HL-60/S4 (cell line): ENCODE data around the gene WDR86.

Experiments used
- in situ Hi-C: fragments of 300-500 bp; cut with MboI; formaldehyde crosslinking; loops from 2 replicates; pipeline ENCODE4 v1.14.3; 2022; ENCODE audit warnings: low sequenced_read_pairs

WDR86 gene

DNA sequence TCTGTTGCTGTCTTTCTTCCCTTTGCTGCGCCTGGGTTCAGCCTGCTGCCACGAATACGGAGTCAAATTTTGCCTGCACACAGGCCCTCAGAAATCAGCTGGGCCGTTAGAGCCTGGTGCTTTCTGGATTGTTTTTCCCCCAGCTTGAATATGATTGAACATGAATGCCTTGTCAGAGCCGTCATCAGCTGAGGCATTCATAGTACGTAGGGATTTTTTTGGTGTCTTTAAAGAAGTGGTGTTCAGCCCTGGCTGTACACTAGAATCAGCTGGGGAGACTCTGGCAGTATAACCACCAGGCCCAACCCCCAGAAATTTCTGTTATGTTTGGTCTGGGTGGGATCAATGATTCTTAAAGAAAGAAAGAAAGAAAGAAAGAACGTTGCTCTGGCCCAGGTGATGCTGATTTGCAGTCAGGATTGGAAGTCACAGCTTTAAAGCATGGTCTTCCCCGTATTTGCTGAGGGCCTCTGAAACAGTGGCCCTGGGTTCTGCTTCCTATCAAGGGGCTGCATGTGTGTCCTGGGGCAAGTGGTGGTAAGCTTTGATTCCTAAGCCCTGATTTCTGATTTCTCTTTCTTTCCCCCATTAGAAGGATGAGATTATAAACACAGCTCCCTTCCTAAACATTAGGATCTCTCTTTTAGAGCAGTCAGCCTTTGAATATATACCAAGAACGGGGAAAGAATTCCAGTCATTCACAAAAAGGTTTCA is 43.5 kb downstream of the WDR86 start:
- in situ Hi-C loops = loop anchor here (25.0 kb wide), 1 partner anchor 396 kb away; no protein-coding TSS in a partner anchor

DNA sequence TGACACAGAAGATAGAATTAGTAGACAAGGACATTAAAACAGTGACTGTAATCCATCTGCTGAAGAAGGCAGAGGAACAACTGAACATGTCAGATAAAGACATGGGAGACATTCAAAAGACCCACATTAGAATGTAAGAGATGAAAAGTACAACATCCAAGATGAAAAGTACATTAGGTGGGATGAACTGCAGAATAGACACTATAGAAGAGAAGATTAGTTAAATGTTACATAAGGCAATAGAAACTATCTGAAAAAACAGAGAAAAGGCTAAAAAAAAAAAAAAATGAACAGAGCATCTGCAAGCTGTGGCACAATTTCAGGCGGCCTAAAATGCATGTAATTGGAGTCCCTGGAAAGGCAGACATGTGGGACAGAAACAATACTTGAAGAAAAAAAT is 46.7 kb downstream of the WDR86 start:
- in situ Hi-C loops = loop anchor here (25.0 kb wide), 1 partner anchor 399 kb away; no protein-coding TSS in a partner anchor

DNA sequence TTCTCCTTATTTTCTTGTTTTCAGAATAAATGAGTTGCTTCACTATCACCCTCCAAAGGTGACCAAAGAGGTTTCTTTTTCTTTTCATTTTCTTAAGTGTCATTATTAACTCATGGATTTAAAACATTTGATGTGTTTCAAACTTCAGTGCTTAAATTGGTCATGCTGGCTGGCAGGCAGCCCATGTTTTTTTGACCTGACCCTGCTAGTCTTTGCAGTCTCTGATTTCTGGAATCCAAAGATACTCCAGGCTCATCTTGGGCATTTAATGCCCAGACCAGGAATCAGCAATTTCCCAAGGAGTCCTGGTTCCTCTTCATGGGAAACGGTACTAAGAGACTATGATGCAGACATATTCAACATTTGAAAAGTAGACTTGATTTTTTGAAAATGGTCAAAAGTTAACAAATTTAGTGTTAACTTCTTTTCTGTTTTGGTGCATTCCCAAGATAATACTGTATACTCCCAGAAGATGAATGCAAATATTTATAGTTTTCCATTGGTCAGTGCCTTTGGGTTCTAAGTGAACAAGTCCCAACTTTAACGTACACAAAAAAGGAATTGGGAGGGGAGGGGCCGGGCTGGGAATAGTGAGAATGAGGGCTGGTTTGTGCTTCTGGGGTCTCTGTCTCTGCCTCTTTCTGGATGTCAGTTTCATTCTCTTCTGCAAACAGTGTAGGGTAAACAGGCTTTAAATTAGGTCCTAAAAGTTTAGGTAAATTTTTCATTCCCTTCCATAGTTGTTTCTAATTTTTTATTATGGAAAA is 48.5 kb downstream of the WDR86 start:
- in situ Hi-C loops = loop anchor here (25.0 kb wide), 1 partner anchor 401 kb away; no protein-coding TSS in a partner anchor

DNA sequence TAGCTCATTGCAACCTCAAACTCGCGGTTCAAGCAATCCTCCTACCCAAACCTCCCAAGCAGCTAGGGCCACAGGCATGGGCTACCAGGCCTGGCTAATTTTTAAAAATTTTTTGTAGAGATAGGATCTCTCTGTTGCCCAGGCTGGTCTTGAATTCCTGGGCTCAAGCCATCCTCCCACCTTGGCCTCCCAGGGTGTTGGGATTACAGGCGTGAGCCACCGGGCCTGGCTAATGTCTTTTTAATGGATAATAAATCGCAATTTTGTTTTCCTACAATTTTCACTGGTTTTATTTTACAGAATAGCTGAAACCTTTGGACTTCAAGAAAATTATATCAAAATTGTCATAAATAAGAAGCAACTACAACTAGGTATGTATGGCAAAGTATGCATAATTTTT is 57.3 kb downstream of the WDR86 start:
- in situ Hi-C loops = loop anchor here (25.0 kb wide), 1 partner anchor 410 kb away; no protein-coding TSS in a partner anchor

DNA sequence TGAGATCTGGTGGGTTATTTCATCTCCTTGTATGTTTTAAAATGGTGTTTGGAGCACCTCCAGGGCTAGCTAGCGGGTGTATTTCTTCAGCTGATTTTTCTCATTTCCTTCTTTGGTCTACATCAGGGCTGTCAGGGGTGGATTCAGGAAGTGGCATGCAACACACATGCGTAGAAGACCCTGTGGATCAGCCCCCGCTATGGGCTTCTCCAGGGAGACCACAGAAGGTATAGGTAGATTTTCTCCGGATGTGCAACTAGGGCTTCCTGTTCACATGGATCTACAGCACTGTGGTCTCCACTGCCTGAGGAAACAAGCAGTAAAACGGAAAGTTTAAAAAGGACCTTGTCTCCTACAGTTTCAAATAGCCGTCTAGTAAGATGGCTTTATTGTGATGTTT is 57.9 kb downstream of the WDR86 start:
- in situ Hi-C loops = loop anchor here (25.0 kb wide), 1 partner anchor 410 kb away; no protein-coding TSS in a partner anchor

DNA sequence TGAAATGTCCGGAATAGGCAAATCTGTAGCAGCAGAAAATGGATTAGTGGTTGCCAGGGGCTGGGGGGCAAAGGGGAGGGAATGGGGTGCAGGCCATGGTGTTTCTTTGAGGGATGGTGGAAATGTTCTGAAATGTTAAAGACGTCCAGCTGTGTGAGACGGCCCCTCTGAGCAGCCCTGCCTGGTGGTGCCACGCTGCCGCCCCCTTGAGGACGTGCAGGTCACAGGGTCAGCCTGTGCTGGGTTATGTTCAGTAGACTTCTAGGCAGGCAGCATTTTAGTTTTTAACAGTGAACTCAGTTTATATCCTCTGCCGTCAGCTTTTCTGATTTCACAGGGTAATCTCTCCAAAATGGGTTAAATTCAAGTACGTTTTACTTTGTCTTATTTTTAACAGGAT is 58.8 kb downstream of the WDR86 start:
- in situ Hi-C loops = loop anchor here (25.0 kb wide), 1 partner anchor 411 kb away; no protein-coding TSS in a partner anchor

DNA sequence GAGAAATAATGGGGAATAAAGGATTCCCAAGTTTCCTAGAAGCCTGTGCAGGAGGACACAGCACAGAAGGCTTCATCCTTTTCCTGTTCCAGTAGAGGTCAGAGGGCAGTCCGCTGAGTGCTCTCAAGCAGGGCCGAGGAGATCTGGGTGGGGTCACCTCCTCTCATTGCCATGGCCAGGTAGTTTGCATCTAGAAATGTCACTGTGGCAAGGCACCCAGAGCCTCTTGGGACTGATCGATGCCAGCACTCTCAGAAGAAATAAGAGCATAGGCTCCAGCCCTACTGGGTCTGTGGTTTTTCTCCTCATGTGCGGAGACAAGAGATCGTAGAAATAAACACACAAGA is 60.4 kb downstream of the WDR86 start:
- in situ Hi-C loops = no loop called here

DNA sequence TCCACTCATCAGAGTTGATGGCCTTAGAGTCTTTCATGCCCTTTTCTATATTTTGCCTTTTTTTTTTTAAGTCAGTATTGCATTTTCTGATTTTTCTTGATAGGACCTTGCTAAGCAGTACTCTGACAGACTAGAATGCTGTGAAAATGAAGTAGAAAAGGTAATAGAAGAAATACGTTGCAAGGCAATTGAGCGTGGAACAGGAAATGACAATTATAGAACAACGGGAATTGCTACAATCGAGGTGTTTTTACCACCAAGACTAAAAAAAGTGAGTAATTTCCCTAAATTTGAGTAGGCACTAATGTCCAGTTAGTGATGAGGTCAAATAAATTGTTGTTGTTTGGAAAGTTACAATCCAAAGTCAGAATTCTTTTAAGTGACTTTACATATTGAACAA is 60.9 kb downstream of the WDR86 start:
- in situ Hi-C loops = no loop called here

DNA sequence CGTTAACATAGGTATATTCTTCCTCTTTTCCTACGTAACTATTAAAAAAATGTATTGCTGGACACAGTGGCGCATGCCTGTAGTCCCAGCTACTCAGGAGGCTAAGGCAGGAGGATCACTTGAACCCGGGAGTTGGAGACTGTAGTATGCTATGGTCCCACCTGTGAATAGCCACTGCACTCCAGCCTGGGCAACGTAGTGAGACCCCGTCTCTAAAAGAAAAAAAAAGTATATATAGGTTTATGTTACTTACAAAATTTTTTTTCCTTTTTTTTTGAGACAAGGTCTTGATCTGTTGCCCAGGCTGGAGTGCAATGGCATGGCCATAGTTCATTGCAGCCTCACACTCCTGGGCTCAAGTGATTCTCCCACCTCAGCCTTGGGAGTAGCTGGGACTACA is 62.6 kb downstream of the WDR86 start:
- in situ Hi-C loops = no loop called here

DNA sequence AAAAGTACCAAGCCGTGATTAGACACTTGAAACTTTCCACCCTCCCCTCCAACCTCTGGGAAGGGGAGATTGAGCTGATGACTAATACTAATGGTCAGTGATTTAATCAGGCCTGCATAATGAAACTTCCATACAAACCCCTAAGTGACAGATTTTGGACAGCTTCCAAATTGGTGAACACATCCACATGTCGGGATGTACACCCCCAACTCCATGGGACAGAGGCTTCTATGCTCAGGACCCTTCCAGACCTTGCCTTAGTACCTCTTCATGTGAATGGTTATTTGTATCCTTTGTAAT is 63.4 kb downstream of the WDR86 start:
- in situ Hi-C loops = no loop called here

DNA sequence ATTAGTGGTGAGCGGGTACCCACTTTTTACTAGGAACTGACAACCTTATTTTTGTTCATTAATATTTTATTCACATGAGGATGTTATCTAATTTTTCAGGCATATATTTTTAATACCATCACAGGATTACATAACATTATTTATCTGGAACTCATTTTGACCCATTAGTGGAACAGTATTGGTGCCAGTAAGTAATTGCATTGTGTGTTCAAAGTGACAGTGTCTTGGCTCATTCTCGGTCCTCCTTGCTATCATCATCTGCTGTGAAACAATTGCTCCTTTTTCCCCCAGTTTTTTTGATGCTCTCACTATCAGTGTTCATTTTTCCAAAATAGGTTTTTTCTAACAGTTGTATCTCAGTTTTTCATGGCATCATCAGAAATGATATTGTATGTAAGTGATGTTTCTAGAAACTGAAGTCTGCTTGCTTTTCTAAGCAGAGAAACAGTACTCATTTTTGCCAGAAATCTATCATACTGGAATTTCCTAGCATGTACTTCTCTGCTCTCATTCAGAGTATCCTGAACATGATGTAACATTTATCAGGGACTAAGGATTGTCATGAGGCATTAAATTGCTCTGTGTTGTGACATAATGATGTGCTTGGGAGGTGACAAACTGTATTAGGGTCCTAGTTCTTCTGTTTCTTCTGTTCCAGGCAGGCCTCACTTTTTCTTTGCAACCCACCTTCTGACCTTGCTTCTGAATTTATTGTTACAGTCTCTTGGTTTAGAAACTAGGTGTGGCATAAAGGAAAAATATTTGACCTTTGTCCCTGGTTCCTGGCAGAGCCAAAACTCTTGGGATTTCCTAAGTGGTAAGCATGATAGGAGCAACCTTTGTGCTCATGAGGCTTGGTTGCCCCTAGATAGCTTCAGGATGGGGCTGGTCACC is 64.0 kb downstream of the WDR86 start:
- in situ Hi-C loops = no loop called here

DNA sequence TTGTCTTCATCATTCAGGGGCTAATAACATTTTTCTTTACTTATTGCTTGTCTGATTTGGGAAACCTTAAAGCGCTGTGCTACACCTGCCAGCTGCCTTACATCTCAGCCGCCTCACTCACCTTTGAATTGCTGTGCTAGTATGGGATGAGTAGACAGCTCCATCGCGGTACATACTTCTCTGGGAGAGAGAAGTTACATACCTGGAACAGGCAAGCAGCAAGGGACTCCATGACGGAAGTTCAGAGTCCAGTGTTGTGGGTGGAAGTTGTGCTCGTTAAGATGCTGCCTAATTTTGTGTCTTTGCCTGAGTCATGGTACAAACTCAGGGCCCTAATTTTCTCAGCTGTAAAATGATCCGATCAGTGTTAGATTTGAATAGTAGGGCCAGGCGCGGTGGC is 66.3 kb downstream of the WDR86 start:
- in situ Hi-C loops = no loop called here

DNA sequence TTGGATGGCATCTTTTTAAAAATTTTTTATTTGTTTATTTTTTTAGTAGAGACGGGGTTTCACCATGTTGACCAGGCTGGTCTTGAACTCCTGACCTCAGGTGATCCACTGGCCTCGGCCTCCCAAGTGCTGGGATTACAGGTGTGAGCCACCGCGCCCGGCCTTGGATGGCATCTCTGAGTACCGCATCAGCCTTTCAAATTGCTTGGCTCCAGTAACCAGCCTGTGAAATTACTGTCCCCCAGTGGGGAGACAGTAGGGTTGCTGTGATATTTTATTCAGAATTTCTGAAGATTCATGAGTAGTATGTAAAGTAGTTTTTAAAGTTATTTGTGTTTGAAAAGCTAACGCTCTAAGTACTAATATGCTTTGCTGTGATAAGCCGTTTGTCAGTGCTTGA is 67.0 kb downstream of the WDR86 start:
- in situ Hi-C loops = no loop called here

DNA sequence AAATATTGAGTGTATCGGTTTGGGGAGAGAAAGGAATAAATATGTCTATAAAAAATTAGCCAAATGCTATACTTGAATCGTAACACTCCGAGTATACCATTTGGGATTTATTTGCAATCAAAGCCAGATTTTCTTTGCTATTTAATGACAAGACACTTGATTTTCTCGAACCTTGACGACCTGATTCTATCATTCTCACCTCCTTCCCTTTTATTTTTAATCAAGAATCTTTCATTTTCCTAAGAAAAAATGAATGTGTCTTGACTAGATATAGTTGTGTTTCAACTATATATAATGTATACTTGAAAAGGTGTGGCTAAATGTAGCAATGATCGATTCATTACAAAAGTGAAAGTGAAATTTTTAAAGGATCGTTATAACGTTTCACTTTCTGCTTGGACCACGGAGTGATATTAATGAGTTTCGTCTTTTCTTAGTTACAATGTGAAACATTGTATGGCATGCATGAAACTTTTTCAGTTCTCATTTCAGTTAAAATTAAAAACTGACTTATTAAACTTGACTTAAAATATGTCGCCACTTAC is 67.7 kb downstream of the WDR86 start:
- in situ Hi-C loops = no loop called here

DNA sequence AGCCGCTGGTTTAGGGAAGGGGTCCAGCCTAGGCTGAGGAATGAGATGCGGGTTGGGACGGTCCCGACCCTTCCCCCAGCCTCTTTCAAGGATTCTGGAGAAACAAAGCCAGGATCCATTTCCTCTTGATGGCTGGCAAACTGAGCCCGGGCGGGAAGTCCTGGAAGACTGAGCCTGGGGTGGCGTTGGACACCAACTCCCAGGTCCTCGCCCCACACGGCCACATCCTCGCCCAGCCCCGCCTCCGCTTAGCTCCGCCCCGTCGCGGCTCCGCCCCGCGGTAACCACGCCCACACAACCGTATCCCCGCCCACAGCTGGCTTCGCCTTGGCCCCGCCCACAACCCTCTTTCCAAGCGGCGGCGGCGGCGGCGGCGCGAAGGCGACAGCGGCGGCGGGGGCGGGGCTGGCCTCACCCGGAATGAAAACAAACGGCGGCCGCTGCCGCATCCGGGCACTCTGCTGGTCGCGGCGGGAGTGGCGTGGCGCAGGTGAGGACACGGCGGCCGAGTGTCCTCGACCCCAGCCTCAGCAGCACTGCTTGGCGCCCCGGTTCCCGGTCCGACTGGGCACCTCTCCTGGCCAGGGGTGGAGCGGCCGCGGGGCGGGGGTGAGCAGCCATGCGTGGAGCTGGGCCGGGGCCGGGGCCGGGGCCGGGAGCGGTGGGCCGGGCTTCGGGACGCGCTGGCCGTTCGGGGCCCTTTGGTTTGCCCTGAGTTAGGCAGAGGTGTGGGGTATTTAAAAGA is 68.3 kb downstream of the WDR86 start, which contains the start of gene NUB1:
NUB1 (plus strand) TSS at position 456 of the 745 bp plus-strand sequence. CDS start 3,538 bp downstream, outside the sequence.
- in situ Hi-C loops = no loop called here

DNA sequence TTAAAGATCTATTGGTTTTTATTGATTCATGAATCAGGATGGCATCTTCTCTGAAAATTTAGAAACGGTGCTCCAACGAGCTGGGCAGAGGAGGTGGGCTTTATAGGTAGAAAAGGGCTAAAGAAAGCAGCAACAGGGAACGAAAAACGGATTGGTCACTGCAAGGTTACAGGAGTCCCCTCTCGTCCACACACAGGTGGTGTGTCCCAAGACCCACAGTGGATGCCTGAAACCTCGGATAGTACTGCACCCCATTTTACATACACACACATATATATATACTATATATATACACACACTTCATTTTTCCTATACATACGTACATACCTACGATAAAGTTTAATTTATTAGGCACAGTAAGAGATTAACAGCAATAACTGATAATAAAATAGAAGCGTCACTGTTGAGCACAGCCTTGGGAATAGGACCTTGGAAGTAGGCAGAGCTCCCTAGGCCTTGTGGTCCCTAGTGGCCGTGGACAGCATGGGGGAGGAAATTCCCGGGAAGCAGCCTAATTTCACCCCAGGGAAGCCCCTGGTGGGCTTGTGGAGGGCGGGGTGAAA is 69.0 kb downstream of the WDR86 start:
- in situ Hi-C loops = no loop called here

DNA sequence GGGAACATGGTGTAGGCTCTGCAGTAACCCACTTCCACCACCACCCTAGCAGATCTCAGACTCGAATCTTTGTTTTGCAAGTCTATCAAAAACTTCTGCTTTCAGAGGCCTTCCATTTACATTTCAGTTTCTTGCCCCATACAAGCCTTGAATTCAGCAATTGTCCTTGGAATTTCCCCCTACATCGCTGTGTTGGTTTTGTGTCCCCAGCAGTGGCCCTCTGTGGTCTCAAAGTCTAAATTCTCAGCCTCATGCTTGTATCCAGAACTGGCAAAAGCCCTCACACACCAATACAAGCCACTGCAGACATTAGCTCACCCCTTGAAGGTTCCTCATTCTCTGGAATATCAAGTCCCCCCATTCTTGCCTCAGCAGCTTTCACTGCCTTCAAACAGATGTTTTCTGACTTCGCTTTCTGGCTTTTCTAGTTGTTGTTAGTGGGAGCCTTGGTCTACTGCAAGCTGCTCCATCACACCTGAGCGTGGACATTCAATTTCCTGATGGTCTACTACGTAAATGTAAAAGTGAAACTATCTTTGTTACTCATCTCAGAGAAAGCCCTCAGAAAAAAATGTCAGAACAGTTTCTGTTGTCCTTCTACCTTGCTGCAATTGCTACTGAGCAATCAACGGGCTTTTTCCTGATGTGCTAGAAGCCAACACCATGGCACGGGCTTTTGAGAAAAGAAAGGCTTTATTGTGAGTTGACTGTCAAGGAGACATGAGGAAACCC is 70.0 kb downstream of the WDR86 start:
- in situ Hi-C loops = no loop called here

DNA sequence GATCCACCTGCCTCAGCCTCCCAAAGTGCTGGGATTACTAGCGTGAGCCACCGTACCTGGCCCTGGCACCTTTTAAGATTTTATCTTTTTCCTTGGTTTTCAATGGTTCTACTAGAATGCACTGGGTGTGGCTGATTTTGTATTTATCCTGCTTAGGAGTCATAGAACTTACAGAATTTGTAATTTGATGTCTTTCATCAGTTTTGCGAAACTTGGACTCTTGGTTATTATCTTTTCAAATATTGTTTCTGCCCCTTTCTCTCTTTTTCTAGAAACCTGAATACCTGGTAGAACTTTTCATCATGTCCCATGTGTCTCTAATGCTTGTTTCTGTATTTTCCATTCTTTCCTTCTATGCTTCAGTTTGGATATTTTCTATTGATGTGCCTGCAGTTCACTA is 71.0 kb downstream of the WDR86 start:
- in situ Hi-C loops = no loop called here

DNA sequence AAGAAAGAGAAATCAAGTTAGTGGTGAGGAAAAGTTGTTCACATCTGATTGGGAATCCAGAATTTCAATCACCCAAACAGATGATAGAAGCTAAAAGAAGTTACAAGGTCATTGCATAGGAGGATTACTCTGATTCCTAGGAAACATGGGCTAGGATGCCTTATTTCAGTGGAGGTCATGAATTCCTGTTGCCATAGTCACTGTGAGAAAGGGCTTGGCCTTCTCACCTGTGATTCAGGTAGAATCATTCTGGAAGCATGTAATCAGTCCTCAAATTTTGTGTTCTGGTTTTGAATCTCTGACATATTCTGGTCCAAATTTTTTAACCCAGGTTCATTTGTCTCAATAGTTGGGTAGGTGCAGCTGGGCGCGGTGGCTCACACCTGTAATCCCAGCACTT is 72.5 kb downstream of the WDR86 start:
- in situ Hi-C loops = no loop called here
